ENCODE data around the gene ERF.

Gene ERF

DNA sequence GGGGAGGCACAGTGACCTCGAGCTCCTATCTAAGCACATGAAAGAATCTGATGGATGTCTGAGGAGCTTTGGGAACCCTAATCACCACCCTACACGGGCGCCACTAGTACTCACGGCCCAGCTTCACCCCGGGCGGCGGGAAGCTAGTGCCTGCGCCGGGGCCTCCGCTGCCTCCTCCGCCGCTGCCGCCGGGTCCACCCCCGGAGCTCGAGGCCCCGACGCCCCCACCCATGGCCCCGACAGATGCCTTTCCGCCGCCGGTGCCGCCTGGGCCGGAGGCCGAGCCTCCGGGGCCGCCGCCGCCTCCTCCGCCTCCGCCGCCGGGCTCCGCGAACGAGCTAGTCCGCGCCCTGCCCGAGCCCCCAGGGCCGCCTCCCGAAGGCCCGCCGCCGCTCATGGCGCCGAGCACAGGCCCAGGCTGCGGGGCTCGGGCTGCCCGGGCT lies 12.8 kb downstream of the ERF start:
- DNase-seq (ENCODE audit: low read depth in 2 of 2), result no peak

GRCh38 chr19:42241279-42241678 lies 13.6 kb downstream of the ERF start:
- DNase-seq (ENCODE audit: low read depth in 2 of 2), result no peak

GRCh38 chr19:42239544-42240220 lies 15.2 kb downstream of the ERF start:
- no peak for DNase-seq (ENCODE audit: low read depth in 2 of 2)

GRCh38 chr19:42235181-42235580 lies 19.7 kb downstream of the ERF start:
- no peak for DNase-seq (ENCODE audit: low read depth in 2 of 2)

- DNase-seq (ENCODE audit: low read depth in 2 of 2), result no peak
These were observed 20.6 kb downstream of the ERF start for GRCh38 chr19:42234364-42234763.

DNA sequence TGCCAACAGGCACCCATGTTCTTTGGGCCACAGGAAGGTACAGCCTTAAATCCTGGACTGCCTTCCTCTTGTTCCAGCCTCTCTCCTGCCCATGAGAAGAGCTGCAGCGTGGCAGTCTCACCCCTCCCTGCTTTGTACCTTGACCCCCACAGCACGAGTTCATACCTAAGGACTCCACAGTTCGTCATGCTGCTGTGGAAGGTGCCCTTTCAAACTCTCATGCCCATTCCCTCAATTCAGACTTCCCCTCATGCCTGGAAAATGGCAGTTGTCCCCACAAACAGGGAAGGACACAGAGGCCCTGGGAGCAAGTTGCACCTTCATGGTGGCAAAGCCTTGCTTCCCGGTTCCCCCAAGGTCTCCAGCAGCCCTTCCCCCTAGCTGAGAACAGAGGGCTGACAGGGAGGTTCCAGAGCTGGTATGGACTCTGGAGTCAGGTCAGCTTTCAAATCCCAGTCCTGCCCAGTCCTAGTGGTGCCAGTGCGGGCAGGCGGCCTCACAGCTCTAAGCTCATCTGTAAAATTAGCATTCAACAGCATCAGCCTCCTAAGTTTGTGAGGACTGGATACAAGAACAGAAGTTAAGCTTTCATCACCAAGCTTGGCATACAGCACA lies 21.1 kb downstream of the ERF start:
- DNase-seq (ENCODE audit: low read depth in 2 of 2), result no peak

GRCh38 chr19:42233106-42233505 lies 21.8 kb downstream of the ERF start:
- no peak for DNase-seq (ENCODE audit: low read depth in 2 of 2)

DNA sequence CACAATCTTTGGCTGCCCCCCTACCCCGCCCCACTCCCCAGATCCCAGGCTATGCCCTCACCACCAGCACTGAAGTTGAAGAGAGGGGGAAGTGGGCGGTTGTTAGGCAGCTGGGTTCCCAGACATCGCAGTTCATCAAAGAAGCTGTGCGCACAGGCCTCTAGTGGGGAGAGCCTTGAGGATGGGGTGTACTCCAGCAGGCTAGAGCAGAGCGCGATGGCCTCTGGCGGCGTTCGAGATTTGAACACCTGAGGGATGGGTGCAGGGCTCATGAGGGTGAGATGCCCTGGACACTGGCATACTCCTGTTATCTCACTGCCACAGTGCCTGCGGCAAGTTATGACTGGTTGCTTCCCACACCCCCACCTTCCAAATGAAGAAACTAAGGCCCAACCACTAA lies 22.5 kb downstream of the ERF start:
- DNase-seq (ENCODE audit: low read depth in 2 of 2), result no peak

DNA sequence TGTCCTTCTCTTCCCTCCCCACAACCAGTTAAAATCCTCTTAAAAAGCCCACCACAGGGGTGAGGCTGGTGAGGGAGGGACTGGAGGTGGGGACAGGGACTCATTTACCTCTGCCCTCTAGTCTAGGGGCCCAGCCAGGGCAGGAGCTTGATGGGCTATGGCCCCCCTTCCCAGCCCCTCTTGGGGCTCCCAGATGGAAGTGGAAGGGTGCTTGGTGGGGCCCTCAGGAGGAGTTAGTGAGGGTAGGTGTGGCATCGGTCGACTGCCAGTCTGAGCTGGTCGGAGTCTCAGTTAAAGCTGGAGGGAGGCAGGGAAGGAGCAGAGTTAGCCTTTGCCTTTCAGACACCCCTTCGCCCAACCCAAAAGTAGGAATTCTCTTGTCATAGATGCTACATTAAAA lies 24.4 kb downstream of the ERF start:
- no peak for DNase-seq (ENCODE audit: low read depth in 2 of 2)

DNA sequence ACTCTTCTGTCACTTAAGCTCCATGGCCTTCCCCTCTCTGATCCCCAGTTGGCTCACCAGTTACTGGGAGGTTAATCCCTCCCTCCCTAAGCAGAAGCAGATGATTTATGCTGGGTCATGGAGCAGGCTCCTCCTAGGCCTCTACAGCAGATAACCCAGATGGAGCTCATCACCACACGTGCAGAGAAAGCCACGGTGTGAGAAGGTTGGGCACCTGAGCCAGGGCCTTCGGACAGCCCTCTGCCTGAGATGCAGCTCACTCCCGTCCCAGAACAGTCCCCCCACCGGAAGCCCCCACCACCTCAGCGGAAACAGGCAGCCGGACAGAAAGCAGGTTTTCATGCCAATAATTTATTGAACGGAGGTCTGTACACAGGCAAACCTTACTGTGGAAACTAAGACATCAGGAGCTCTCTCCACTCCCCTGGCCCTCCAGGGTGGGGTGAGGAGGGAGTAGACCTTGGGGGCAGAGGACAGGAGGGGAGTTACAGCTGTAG lies 25.0 kb downstream of the ERF start:
- DNase-seq (ENCODE audit: low read depth in 2 of 2), result no peak

DNA sequence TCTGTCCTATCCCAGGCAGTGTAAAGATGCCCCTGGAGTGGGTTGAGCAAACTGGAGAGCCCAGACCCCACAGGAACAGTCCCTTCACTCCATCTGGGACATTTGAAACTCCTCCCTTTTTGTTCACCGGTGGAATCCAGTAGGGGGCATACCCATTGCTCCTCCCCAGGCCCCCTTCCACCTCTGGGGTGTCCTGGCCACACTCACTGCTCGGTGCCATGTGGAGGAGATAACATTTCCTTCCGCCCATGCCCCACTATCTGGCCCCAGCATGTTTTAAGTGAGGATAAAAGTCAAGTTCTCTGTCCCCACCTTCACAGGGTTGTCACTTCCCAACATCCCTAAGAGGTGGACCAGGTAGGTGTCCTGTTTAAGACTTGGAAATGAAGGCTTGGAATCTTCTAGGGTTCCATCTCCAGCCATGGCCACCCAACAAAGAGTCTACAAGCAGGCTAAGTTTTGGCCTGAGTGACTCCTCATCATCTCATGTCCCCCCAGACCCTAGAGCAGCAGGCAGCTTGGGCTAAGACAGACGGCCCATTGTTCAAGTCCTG lies 25.6 kb downstream of the ERF start:
- no peak for DNase-seq (ENCODE audit: low read depth in 2 of 2)

DNA sequence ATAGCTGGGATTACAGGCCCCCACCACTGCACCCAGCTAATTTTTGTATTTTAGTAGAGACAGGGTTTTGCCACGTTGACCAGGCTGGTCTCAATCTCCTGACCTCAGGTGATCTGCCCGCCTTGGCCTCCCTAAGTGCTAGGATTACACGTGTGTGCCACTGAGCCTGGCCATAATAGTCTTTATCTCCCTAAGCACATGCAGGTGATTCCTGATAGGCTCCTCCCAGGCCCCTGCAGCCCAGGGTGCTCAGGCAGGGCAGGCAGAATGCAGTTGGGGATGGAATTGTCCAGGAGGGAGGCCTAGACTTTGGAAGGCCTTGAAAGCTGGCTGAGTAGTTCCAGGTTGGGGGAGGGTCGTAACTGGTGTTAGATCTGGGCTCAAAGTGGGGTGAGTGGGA lies 26.3 kb downstream of the ERF start:
- DNase-seq (ENCODE audit: low read depth in 2 of 2), result no peak

GRCh38 chr19:42226886-42227285 lies 28.0 kb downstream of the ERF start:
- no peak for DNase-seq (ENCODE audit: low read depth in 2 of 2)

GRCh38 chr19:42225718-42226292 lies 29.1 kb downstream of the ERF start:
- DNase-seq (ENCODE audit: low read depth in 2 of 2), result no peak

DNA sequence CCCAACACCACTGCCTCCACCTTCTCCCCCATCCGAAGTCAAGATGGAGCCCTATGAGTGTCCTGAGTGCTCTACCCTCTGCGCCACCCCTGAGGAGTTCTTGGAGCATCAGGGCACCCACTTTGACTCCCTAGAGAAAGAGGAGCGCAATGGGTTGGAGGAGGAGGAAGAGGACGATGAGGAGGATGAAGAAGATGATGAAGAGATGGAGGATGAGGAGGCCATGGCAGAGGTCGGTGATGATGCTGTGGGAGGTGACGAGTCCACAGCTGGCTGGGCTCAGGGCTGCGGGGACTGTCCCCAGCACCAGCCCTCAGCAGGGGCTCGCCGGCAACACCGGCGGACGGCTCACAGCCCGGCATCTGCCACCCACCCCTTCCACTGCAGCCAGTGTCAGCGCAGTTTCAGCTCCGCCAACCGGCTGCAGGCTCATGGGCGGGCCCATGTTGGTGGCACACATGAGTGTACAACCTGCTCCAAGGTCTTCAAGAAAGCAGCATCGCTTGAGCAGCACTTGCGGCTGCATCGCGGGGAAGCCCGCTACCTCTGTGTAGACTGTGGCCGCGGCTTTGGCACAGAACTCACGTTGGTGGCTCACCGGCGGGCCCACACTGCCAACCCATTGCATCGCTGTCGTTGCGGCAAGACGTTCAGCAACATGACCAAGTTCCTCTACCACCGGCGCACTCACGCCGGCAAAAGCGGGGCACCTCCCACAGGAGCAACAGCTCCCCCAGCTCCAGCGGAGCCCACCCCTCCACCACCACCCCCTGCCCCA lies 29.8 kb downstream of the ERF start:
- no peak for DNase-seq (ENCODE audit: low read depth in 2 of 2)

DNA sequence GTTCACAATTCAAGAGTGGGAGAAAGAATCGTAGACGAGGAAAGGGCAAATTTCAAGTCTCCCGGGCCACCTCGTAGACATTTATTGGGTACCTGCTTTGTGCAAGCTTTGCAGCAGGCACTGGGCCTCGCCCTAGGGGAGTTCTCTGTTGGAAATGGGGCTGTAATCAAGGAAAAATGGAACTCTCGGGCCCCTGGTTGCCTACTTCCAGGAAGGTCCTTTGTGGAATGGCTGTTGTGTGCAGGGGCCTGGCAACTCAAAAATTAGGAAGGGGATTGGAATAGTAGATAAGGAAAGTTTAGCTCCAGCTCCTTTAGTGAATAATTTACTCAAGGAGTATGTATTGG lies 34.2 kb downstream of the ERF start:
- no peak for DNase-seq (ENCODE audit: low read depth in 2 of 2)

GRCh38 chr19:42219812-42220750 lies 34.8 kb downstream of the ERF start, which contains the start of gene ZNF526:
ZNF526 (plus strand) TSS chr19:42220312; CDS start chr19:42224404, 4,092 bp downstream.
- DNase-seq (ENCODE audit: low read depth in 2 of 2), result peak; percentile 94 to 97

- peak; percentile 99 for DNase-seq (ENCODE audit: low read depth in 2 of 2)
These were observed 37.1 kb downstream of the ERF start, which contains the start of gene DEDD2 for GRCh38 chr19:42217520-42218437. DEDD2 (minus strand) TSS chr19:42217677; CDS start chr19:42217007, 670 bp downstream.

DNA sequence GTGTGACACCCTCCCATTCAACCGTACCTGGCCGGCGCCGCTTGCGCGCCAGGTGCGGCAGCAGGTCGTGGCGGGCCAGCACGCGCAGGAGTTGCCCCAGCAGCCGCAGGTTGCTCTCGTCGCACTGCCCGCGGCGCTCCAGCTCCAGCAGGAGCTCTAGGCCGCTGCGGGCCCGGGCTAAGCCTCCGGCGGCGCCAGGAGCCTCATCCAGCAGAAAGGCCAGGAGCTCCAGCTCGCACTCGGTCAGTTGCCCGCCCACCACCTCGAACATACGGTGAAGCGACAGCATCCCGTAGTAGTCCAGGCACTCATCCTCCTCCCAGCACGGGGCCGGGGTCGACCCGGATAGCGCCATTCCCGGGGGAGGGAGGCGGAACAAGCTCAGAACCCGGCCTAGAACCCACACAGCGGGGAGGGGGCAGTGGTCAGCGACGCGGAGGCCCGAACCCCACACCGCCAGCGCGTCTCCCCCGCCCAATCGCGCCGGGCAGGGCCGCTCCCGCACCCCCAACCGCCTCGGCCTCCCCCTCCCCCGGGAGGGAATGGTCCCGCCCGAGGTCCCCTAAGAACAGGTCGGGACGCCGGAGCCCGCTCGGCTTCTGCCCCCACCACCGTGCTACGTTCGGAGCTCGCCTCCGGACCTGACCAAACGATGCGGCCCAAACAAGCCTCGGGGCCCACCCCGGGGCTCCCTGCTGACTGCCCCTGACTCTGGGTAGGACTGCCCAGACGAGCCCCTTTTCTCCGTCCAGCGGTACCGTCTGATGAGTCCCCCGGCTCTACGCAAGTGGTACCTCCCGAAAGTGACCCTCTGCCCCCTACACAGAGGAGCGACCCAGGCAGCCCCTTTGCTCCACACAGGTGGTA lies 38.0 kb downstream of the ERF start:
- DNase-seq (ENCODE audit: low read depth in 2 of 2), result no peak

All from stimulated activated CD8-positive, alpha-beta memory T cell treated with anti-CD3 and anti-CD28 coated beads, Interleukin-7, amount 100 ng/mL, for 4 hours (primary cell).